HG03558 (cell line): ENCODE measurements around the gene SLC2A4RG.
"Not testable (repeated sequence)": the region's sequence is repeated elsewhere in the genome, so short reads cannot be mapped to it uniquely, and the experiment has no call there.

Source experiments
- ATAC-seq: cut with Tn5 transposase; IDR thresholded peaks from one replicate; pipeline ENCODE4 v1.9.1; 2021; ENCODE audit warnings: moderate number of reproducible peaks; ENCODE audit not compliant: unreplicated experiment; ENCODE audit errors: extremely low read depth

Gene SLC2A4RG

GRCh38 chr20:63709149-63709527 lies 30.4 kb upstream of the SLC2A4RG start:
- no peak for ATAC-seq

DNA sequence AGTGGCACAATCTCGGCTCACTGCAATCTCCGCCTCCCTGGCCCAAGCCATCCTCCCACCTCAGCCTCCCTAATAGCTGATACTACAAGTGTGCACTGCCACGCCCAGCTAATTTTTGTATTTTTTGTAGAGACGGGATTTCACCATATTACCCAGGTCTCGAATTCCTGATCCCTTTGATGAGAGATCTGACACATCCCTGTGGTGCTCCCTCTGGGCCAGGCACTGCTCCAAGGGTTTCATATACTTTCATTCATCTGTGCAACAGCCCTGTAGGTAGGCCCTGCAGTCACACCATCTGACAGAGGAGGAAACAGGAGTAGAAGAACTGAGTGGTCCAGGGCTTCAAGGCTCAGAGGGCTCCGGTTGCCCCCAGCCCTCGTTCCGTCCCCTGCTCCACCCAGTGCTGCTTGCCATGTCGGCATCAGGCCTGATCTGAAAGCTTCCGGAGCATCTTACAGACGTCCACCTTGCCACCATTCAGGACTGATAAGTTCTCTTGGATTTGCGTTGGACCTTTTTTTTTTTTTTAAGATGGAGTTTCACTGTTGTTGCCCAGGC lies 28.4 kb upstream of the SLC2A4RG start:
- ATAC-seq = no peak

- no peak for ATAC-seq
Measured at GRCh38 chr20:63712191-63712590, 27.4 kb upstream of the SLC2A4RG start.

GRCh38 chr20:63714858-63715257 lies 24.7 kb upstream of the SLC2A4RG start:
- ATAC-seq = no peak

DNA sequence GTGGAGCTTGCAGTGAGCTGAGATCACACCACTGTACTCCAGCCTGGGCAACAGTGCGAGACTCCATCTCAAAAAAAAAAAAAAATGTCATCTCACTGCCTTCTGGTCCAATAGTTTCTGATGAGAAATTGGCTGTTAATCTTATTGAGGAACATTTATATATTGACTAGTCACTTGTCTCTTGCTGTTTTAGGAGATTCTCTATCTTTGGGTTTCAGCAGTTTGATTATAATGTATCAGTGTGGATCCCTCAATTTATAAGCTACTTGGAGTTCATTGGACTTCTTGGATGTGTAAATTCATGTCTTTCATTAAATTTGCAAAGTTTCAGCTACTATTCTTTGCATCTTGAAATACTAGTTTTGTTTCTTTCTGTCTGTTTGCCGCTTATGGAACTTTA lies 20.6 kb upstream of the SLC2A4RG start:
- ATAC-seq = no peak

DNA sequence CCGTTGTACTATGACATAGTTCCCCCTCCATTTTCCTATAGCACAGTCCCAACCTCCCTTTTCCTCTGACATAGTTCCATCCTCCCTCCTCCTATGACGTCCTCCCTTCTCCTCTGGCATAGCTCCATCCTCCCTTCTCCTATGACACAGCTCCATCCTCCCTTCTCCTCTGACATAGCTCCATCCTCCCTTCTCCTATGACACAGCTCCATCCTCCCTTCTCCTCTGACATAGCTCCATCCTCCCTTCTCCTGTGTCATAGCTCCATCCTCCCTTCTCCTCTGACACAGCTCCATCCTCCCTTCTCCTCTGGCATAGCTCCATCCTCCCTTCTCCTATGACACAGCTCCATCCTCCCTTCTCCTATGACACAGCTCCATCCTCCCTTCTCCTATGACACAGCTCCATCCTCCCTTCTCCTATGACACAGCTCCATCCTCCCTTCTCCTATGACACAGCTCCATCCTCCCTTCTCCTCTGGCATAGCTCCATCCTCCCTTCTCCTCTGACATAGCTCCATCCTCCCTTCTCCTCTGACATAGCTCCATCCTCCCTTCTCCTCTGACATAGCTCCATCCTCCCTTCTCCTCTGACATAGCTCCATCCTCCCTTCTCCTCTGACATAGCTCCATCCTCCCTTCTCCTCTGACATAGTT lies 16.5 kb upstream of the SLC2A4RG start:
- ATAC-seq = not testable (repeated sequence)

DNA sequence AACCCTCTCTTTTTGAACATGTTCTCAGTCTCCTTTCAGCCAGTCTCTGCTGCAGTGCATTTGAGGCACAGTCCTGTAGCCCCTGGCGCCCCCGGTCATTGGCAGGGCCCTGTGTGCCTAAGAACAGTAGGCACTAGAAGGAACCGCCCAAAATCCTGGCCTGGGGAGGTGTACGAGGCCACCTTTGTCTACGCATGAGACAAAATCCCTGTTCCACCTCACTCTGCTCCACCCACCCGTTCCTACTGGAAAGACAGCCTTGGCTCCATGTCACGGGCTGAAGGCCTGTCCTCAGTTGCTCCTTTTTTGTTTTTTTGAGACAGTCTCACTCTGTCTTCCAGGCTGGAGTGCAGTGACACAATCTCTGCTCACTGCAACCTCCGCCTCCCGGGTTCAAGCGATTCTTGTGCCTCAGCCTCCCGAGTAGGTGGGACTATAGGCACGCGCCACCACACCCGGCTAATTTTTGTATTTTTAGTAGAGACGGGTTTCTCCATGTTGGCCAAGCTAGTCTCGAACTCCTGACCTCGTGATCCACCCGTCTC lies 9.3 kb upstream of the SLC2A4RG start:
- not testable (repeated sequence) for ATAC-seq

GRCh38 chr20:63731410-63731809 lies 8.2 kb upstream of the SLC2A4RG start:
- ATAC-seq = no peak

DNA sequence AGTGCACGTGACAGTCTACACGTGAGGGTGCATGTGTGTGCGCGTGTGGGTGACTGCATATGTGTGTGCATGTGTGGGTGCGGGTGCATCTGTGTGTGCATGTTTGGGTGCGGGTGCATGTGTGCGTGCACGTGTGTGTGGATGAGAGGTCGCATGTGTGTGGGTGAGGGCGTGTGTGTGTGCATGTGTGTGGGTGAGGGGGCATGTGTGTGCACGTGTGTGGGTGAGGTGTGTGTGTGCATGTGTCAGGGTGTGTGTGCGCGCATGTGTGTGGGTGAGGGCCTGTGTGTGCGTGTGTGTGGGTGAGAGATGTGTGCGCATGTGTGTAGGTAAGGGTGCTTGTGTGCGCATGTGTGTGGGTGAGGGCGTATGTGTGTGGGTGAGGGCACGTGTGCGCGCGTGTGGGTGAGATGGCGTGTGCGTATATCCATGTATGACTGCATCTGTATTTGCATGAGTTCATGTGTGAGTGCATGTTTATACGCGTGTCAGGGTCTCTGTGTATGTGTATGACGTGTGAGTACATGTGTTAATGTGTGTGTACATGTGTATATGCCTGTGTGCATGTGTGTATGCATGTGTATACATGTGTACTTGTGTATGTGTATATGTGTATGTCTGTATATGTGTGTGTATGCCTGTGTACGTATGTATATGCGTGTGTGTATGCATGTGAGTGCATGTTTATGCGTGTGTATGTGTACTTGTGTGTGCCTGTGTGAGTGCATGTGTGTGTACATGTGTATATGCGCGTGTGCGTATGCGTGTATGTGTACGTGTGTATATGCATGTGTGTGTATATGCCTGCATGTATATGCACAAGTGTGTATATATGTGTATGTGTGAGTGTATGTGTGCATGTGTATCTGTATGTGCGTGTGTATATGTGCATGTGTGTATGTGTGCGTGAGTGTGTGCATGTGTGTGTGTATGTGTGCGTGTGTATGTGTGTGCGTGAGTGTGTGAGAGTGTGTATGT lies 7.2 kb upstream of the SLC2A4RG start:
- ATAC-seq = no peak

GRCh38 chr20:63733117-63733516 lies 6.5 kb upstream of the SLC2A4RG start:
- ATAC-seq = no peak

DNA sequence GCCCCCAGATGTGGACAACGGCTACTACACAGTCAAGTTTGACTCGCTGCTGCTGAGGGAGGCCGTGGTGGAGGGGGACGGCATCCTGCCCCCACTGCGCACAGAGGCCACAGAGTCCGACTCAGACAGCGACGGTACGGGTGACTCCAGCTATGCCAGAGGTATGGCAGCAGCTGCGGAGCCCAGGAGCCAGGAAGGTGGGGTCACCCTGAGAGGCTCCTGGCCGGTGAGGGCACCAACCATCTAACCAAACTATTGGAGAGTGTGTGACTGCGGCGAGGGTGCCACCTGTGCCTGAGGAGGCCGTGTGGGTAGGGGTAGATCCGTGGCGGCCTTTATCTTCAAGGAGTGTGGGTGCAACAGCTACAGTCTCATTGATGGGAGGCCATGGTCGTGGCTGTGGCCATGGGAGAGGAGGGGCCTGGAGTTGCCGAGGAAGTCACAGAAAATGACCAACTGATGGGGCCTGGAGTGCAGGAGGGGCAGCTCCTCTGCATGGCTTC lies 5.9 kb upstream of the SLC2A4RG start:
- no peak for ATAC-seq

- no peak for ATAC-seq
Measured at GRCh38 chr20:63734111-63734945, 5.2 kb upstream of the SLC2A4RG start.

DNA sequence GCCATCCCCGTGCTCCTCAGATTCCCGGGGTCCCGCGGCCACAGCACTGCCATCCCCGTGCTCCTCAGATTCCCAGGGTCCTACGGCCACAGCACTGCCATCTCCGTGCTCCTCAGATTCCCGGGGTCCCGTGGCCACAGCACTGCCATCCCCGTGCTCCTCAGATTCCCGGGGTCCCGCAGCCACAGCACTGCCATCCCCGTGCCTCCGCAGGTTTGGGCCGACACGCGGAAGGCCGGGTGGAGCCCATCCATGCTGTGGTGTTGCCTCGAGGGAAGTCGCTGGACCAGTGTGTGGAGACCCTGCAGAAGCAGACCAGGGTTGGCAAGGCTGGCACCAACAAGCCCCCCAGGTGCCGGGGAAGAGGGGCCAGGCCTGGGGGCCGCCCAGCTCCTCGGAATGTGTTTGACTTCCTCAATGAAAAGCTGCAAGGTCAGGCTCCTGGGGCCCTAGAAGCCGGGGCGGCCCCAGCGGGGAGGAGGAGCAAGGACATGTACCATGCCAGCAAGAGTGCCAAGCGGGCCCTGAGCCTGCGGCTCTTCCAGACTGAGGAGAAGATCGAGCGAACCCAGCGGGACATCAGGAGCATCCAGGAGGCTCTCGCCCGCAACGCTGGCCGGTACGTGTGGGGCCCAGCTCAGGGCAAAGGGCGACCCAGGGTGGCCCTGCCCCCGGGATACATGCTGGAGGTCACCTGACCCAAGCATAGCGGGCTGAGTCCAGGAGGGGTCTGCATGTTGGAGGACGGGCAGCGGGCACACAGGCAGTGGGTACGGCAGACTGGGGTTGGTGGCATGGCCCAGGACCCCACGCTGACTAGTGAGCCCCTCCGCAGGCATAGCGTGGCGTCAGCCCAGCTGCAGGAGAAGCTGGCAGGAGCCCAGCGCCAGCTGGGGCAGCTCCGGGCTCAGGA lies 4.4 kb upstream of the SLC2A4RG start:
- ATAC-seq = no peak

DNA sequence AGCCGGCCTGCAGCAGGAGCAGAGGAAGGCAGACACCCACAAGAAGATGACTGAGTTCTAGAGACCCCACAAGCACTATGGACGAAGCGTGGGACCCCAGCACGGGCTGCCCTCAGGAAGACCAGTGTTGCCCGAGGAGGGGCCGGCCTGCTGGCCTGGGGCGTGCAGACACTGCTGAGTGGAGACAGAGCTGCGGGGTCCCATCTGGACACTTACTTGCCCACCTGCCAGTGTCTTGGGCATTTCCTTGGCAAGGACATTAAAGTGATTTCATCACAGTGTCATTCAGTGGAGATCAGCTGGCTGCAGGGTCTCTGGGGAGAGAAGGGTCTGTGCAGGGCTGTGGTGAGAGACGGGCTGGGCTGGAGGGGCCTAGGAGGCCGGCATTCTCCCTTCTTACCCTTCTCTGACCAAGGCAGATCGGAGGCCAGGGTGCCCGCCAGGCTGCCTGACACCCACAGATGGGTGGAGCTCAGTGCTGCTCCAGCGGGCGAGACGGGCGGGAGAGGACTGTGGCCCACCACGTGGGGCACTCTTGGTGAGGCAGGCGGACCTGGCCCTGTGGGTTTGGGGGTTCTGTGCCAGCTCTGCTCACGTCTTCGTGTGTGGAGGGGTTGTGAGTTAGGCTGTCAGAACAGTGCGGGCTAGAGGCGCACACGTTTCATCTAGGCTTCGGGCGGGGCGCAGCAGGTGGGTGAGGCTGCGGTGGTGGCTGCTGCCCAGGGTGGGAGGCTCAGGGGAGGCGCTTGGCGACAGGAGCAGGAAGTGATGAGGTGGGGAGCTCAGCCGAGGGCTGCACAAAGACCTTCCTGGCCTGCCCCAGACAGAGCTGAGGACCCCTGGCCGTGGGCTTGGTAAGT lies 3.5 kb upstream of the SLC2A4RG start, which contains the start of gene LIME1:
Gene LIME1, plus strand, starts transcription at position 806 of the 860 bp plus-strand sequence. CDS start 886 bp downstream, outside the sequence.
- ATAC-seq = no peak

GRCh38 chr20:63736893-63737694 lies 2.5 kb upstream of the SLC2A4RG start:
- ATAC-seq = no peak

- no peak for ATAC-seq
Measured at GRCh38 chr20:63737695-63737944, 2.0 kb upstream of the SLC2A4RG start.

DNA sequence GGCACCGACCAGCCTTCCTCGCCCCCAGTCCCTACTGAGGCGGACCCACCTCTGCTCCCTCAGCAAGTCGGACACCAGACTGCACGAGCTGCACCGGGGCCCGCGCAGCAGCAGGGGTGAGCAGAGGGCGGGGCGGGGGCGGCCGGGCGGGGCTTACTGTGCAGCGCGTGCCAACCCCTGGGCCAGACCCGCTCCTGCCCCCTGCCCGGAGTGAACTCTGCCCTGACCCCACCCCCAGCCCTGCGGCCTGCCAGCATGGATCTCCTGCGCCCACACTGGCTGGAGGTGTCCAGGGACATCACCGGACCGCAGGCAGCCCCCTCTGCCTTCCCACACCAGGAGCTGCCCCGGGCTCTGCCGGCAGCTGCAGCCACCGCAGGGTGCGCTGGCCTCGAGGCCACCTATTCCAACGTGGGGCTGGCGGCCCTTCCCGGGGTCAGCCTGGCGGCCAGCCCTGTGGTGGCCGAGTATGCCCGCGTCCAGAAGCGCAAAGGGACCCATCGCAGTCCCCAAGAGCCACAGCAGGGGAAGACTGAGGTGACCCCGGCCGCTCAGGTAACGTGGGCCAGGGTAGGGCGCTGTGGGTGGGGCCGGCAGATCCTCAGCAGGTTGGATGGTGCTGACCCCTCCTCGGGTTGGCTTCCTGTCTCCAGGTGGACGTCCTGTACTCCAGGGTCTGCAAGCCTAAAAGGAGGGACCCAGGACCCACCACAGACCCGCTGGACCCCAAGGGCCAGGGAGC lies 1.5 kb upstream of the SLC2A4RG start:
- no peak for ATAC-seq
